Activated CD4-positive, alpha-beta T cell treated with anti-CD3 and anti-CD28 coated beads, Interleukin-2, amount 50 U/mL, for 16 hours (primary cell): Measurements from ENCODE around the gene MAST2.
A peak's percentile ranks its signal among the peaks of the same experiment; 100 is the strongest.
"Not testable (repeated sequence)": the region's sequence is repeated elsewhere in the genome, so short reads cannot be mapped to it uniquely, and the experiment has no call there.

Experiments used
- DNase-seq: peaks from one replicate; pipeline ENCODE4 v3.0.0-alpha.2; 2020

Gene MAST2

GRCh38 chr1:45908611-45909140 is 105.3 kb downstream of the MAST2 start:
- DNase-seq = no peak

GRCh38 chr1:45911634-45912033 is 108.2 kb downstream of the MAST2 start:
- DNase-seq = no peak

GRCh38 chr1:45913183-45913683 is 109.8 kb downstream of the MAST2 start:
- peak; percentile 30 for DNase-seq

GRCh38 chr1:45913731-45914501 is 110.5 kb downstream of the MAST2 start:
- DNase-seq = no peak

- no peak for DNase-seq
Measured at GRCh38 chr1:45914836-45915235, 111.4 kb downstream of the MAST2 start.

- DNase-seq = no peak
Measured at GRCh38 chr1:45922374-45922773, 119.0 kb downstream of the MAST2 start.

GRCh38 chr1:45922813-45923212 is 119.4 kb downstream of the MAST2 start:
- no peak for DNase-seq

- DNase-seq = no peak
Measured at GRCh38 chr1:45923343-45923742, 119.9 kb downstream of the MAST2 start.

GRCh38 chr1:45924736-45925135 is 121.3 kb downstream of the MAST2 start:
- DNase-seq = no peak

- DNase-seq = no peak
Measured at GRCh38 chr1:45925728-45926287, 122.4 kb downstream of the MAST2 start.

- DNase-seq = no peak
Measured at GRCh38 chr1:45926330-45926729, 122.9 kb downstream of the MAST2 start.

GRCh38 chr1:45927231-45927915 is 124.0 kb downstream of the MAST2 start:
- DNase-seq = not testable (repeated sequence)

- no peak for DNase-seq
Measured at GRCh38 chr1:45928486-45929205, 125.2 kb downstream of the MAST2 start.

- no peak for DNase-seq
Measured at GRCh38 chr1:45929257-45929687, 125.9 kb downstream of the MAST2 start.

GRCh38 chr1:45930258-45931150 is 127.1 kb downstream of the MAST2 start:
- DNase-seq = no peak

GRCh38 chr1:45932205-45932604 is 128.8 kb downstream of the MAST2 start:
- DNase-seq = not testable (repeated sequence)

- no peak for DNase-seq
Measured at GRCh38 chr1:45934947-45935346, 131.5 kb downstream of the MAST2 start.

- no peak for DNase-seq
Measured at GRCh38 chr1:45938029-45938428, 134.6 kb downstream of the MAST2 start.

- DNase-seq = no peak
Measured at GRCh38 chr1:45942411-45942810, 139.0 kb downstream of the MAST2 start.

GRCh38 chr1:45943185-45943584 is 139.8 kb downstream of the MAST2 start:
- DNase-seq = no peak

GRCh38 chr1:45945426-45945825 is 142.0 kb downstream of the MAST2 start:
- no peak for DNase-seq

- DNase-seq = not testable (repeated sequence)
Measured at GRCh38 chr1:45949462-45949861, 146.1 kb downstream of the MAST2 start.
